HL-60 (cell line): ENCODE measurements around the gene SMOC1.

ENCODE experiments used
- DNase-seq, 2 experiments: peaks; one replicate each; pipeline ENCODE4 v3.0.0-alpha.2; 2010 to 2020; ENCODE audit warnings: low read depth in 1 of 2, low spot score in 1 of 2
- H3K27ac ChIP-seq: fragments of 250-450 bp; sonication (Bioruptor Pico); replicated peaks from 2 replicates; pipeline ENCODE4 v1.5.1; 2020; ENCODE audit warnings: mild to moderate bottlenecking, moderate library complexity
- H3K27me3 ChIP-seq: fragments of 250-450 bp; sonication (Bioruptor Pico); 2 replicates; pipeline ENCODE4 v1.5.1; 2021; ENCODE audit warnings: mild to moderate bottlenecking, moderate library complexity; ENCODE audit not compliant: insufficient read depth, poor library complexity, severe bottlenecking
- H3K4me3 ChIP-seq: replicated peaks from 2 replicates; pipeline ENCODE4 v1.5.1; 2011; ENCODE audit warnings: mild to moderate bottlenecking, control low read depth, low read length; ENCODE audit not compliant: insufficient read depth
- GABPA ChIP-seq: IDR thresholded peaks from 2 replicates; pipeline ENCODE4 v1.6.1; 2012; ENCODE audit warnings: low read depth
- POLR2AphosphoS5 ChIP-seq: IDR thresholded peaks from 2 replicates; pipeline ENCODE4 v1.6.1; 2012; ENCODE audit warnings: low read depth
- SPI1 ChIP-seq: IDR thresholded peaks from 2 replicates; pipeline ENCODE4 v1.6.1; 2012; ENCODE audit warnings: low read depth, mild to moderate bottlenecking, borderline replicate concordance
- TF ChIP-seq, protein P1 (sequence below): IDR thresholded peaks from 2 replicates; pipeline ENCODE4 v1.6.1; 2012; ENCODE audit warnings: low read depth; ENCODE audit not compliant: insufficient replicate concordance
- TF ChIP-seq, protein P2 (sequence below): IDR thresholded peaks from one replicate; pipeline ENCODE4 v1.5.1; 2011; ENCODE audit warnings: low read length, control low read depth, inconsistent platforms; ENCODE audit not compliant: insufficient read depth

The SMOC1 gene

DNA sequence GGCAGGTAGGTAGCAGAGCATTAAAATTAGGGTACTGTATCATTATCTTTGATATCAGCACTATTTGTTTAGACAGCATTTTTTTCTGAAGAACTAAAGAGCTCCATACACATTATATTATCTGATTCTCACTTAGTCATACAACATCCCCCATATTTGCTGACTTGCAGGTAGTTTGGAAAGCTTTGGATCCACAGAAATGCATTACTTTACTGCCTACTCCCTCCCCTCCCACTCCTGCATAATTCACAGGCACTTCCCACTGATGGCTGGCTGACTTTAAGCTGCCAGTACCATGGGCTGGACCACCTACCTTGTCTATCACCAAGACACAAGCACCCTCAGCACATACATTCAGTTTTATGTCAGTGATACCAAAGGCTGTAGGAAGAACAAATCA is 199.1 kb downstream of the SMOC1 start:
- TF ChIP-seq, protein P1, sequence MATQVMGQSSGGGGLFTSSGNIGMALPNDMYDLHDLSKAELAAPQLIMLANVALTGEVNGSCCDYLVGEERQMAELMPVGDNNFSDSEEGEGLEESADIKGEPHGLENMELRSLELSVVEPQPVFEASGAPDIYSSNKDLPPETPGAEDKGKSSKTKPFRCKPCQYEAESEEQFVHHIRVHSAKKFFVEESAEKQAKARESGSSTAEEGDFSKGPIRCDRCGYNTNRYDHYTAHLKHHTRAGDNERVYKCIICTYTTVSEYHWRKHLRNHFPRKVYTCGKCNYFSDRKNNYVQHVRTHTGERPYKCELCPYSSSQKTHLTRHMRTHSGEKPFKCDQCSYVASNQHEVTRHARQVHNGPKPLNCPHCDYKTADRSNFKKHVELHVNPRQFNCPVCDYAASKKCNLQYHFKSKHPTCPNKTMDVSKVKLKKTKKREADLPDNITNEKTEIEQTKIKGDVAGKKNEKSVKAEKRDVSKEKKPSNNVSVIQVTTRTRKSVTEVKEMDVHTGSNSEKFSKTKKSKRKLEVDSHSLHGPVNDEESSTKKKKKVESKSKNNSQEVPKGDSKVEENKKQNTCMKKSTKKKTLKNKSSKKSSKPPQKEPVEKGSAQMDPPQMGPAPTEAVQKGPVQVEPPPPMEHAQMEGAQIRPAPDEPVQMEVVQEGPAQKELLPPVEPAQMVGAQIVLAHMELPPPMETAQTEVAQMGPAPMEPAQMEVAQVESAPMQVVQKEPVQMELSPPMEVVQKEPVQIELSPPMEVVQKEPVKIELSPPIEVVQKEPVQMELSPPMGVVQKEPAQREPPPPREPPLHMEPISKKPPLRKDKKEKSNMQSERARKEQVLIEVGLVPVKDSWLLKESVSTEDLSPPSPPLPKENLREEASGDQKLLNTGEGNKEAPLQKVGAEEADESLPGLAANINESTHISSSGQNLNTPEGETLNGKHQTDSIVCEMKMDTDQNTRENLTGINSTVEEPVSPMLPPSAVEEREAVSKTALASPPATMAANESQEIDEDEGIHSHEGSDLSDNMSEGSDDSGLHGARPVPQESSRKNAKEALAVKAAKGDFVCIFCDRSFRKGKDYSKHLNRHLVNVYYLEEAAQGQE, result no peak
- no peak for TF ChIP-seq GABPA
- no peak for TF ChIP-seq POLR2AphosphoS5
- TF ChIP-seq, protein P2, sequence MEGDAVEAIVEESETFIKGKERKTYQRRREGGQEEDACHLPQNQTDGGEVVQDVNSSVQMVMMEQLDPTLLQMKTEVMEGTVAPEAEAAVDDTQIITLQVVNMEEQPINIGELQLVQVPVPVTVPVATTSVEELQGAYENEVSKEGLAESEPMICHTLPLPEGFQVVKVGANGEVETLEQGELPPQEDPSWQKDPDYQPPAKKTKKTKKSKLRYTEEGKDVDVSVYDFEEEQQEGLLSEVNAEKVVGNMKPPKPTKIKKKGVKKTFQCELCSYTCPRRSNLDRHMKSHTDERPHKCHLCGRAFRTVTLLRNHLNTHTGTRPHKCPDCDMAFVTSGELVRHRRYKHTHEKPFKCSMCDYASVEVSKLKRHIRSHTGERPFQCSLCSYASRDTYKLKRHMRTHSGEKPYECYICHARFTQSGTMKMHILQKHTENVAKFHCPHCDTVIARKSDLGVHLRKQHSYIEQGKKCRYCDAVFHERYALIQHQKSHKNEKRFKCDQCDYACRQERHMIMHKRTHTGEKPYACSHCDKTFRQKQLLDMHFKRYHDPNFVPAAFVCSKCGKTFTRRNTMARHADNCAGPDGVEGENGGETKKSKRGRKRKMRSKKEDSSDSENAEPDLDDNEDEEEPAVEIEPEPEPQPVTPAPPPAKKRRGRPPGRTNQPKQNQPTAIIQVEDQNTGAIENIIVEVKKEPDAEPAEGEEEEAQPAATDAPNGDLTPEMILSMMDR, result no peak
- TF ChIP-seq SPI1, result no peak
- DNase-seq, result no peak
- Histone ChIP-seq H3K4me3 (no peak overlapping the region), H3K27ac (no peak overlapping the region), H3K27me3 (no peaks in the 10 kb centered on the region)

- TF ChIP-seq GABPA (no peak), SPI1 (no peak), POLR2AphosphoS5 (no peak)
- TF ChIP-seq, protein P2, result no peak
- TF ChIP-seq, protein P1, result no peak
- H3K27me3 ChIP-seq, result no peaks in the 10 kb centered on the region
- DNase-seq, result no peak
Measured at GRCh38 chr14:70080076-70080475, 200.9 kb downstream of the SMOC1 start.

More at GRCh38 chr14:70080076-70080475, 200.9 kb downstream of the SMOC1 start:
- H3K4me3 ChIP-seq, result no peak overlapping the region
- H3K27ac ChIP-seq, result no peak overlapping the region
